K562 (cell line): Measurements from ENCODE around the gene HSPB1. TPM values are rescaled to one million over a fixed set of nuclear protein-coding genes. Genes with fewer than 3 reads are reported as not detected.
"Not testable (repeated sequence)": the region's sequence is repeated elsewhere in the genome, so short reads cannot be mapped to it uniquely, and the experiment has no call there.

ENCODE experiments used
- ATAC-seq: fragments of 200-7000 bp; cut with Tn5 transposase; 3 replicates; pipeline ENCODE4 v1.9.1; 2020; ENCODE audit warnings: moderate library complexity
- BruUV-seq: library from RNA; stranded (reverse); fragments of 400-500 nt; replicated peaks from 2 replicates; lab custom pipeline; 2021; lab: Mats Ljungman, UMichigan
- CTCF ChIA-PET: fragments of 300-600 bp; formaldehyde crosslinking; extraction: SDS; loops from one replicate; lab custom pipeline; 2021; ENCODE audit warnings: low intra/inter-chr PET ratio; lab: Yijun Ruan, JAX
- POLR2A ChIA-PET: fragments of 300-600, 350-650 bp; sonication (Branson Sonifier 250); formaldehyde crosslinking; extraction: SDS; loops from one replicate; lab custom pipeline; 2021; ENCODE audit warnings: antibody characterized with exemption, inconsistent platforms; lab: Yijun Ruan, JAX
- DNase-seq, 4 experiments: peaks; one replicate each; pipeline versions ENCODE4 v3.0.0 to v3.0.0-alpha.2; 2011 to 2018; ENCODE audit warnings: low spot score in 3 of 4, mixed read lengths in 3 of 4; ENCODE audit errors: extremely low read depth in 1 of 4
- FAIRE-seq: peaks from 2 replicates; lab custom pipeline; 2011; peaks lifted over from hg19 to GRCh38; lab: Jason Lieb, UNC
- H2AFZ ChIP-seq: 2 replicates; pipeline ENCODE4 v1.6.0; 2011; ENCODE audit warnings: low read depth, low read length, control low read depth, inconsistent platforms
- H3K27ac ChIP-seq: fragments of 200-600 bp; 3 replicates; pipeline ENCODE4 v1.8.0; 2011; ENCODE audit warnings: low read depth, mild to moderate bottlenecking, control low read depth, inconsistent platforms, low read length, moderate library complexity, mixed read lengths; ENCODE audit errors: extremely low read depth
- H3K27me3 ChIP-seq, 2 experiments: fragments of 300-600 bp in 1 of 2; 2 replicates in 1 of 2; 3 replicates in 1 of 2; pipeline versions ENCODE4 v1.6.0 to v1.8.0; 2011; ENCODE audit warnings: inconsistent platforms in 2 of 2, low read length in 2 of 2, mild to moderate bottlenecking in 1 of 2, mixed read lengths in 1 of 2, moderate library complexity in 1 of 2; ENCODE audit not compliant: control insufficient read depth in 2 of 2, insufficient read depth in 2 of 2
- H3K36me3 ChIP-seq: fragments of 300-600 bp; 3 replicates; pipeline ENCODE4 v1.8.0; 2011; ENCODE audit warnings: mild to moderate bottlenecking, low read length, inconsistent platforms; ENCODE audit not compliant: control insufficient read depth, insufficient read depth
- H3K4me1 ChIP-seq, 2 experiments: fragments of 200-600 bp in 1 of 2; replicated peaks in 1 of 2; 2 replicates in 1 of 2; 3 replicates in 1 of 2; pipeline versions ENCODE4 v1.5.1 to v1.8.0; 2011; ENCODE audit warnings: inconsistent platforms in 2 of 2, low read length in 2 of 2, mild to moderate bottlenecking in 1 of 2, mixed read lengths in 1 of 2, moderate library complexity in 1 of 2; ENCODE audit not compliant: control insufficient read depth in 2 of 2, insufficient read depth in 2 of 2
- H3K4me2 ChIP-seq: 2 replicates; pipeline ENCODE4 v1.6.1; 2011; ENCODE audit warnings: low read length, control low read depth, inconsistent platforms, mixed read lengths; ENCODE audit not compliant: insufficient read depth
- H3K4me3 ChIP-seq: fragments of 200-600 bp; sonication (generic), shearing (Covaris generic); 2 replicates; pipeline ENCODE4 v1.5.1; 2016; ENCODE audit warnings: control low read depth, inconsistent platforms
- H3K79me2 ChIP-seq: fragments of 200-600 bp; 3 replicates; pipeline ENCODE4 v1.8.0; 2011; ENCODE audit warnings: low read length, inconsistent platforms; ENCODE audit not compliant: control insufficient read depth, insufficient read depth
- H3K9ac ChIP-seq, 2 experiments: 2 replicates each; pipeline versions ENCODE4 v1.6.0 to v1.6.1; 2011; ENCODE audit warnings: low read depth in 2 of 2, low read length in 2 of 2, control low read depth in 1 of 2, inconsistent platforms in 1 of 2, mild to moderate bottlenecking in 1 of 2, mixed read lengths in 1 of 2; ENCODE audit not compliant: insufficient read depth in 1 of 2
- H3K9me1 ChIP-seq: one replicate; pipeline ENCODE4 v1.6.0; 2011; ENCODE audit warnings: inconsistent platforms, mild to moderate bottlenecking, low read length, moderate library complexity; ENCODE audit not compliant: control insufficient read depth, insufficient read depth
- H3K9me3 ChIP-seq: replicated peaks from 2 replicates; pipeline ENCODE4 v1.5.1; 2011; ENCODE audit warnings: low read depth, low read length, inconsistent platforms; ENCODE audit not compliant: control insufficient read depth, insufficient read depth
- H4K20me1 ChIP-seq: replicated peaks from 2 replicates; pipeline ENCODE4 v1.6.1; 2011; ENCODE audit warnings: low read length, inconsistent platforms, mixed read lengths; ENCODE audit not compliant: control insufficient read depth, insufficient read depth
- ARHGAP35 ChIP-seq: fragments of 450-650 bp; IDR thresholded peaks from 2 replicates; pipeline ENCODE4 v1.6.1; 2018; ENCODE audit not compliant: partially characterized antibody
- MCM5 ChIP-seq: fragments of 450-650 bp; IDR thresholded peaks from 2 replicates; pipeline ENCODE4 v1.6.1; 2016; ENCODE audit warnings: low read depth
- ZNF121 ChIP-seq: sonication (generic); formaldehyde crosslinking; conservative IDR thresholded peaks from 2 replicates; pipeline ENCODE4 v1.8.0; 2022; ENCODE audit warnings: missing genetic modification reagents
- WGBS: fragments of 100-300 bp; shearing (Covaris generic); methylation state at CpG from one replicate; pipeline ENCODE4 v1.1.6; 2016; ENCODE audit warnings: low coverage, mixed read lengths; ENCODE audit not compliant: insufficient coverage; ENCODE audit errors: missing lambda C conversion rate; 5-methylcytosine and 5-hydroxymethylcytosine counted together
- in situ Hi-C: fragments of 300-500 bp; cut with MboI; formaldehyde crosslinking; loops from 4 replicates; pipeline ENCODE4 v1.15.0; 2018; ENCODE audit warnings: inconsistent platforms, mixed read lengths
- intact Hi-C: fragments of 100-400 bp; cut with micrococcal nuclease; formaldehyde crosslinking; loops from 2 replicates; pipeline ENCODE4 v1.14.2; 2022
- polyA plus RNA-seq, 8 experiments: library from polyadenylated mRNA; depleted of rRNA in 4 of 8; stranded (reverse) in 5 of 8; unstranded in 3 of 8; fragments of >200 nt; fragmentation: Nextera tagmentation in 2 of 8; fragmentation: Illumina TruSeq in 1 of 8; extraction: Ambion mirVana in 2 of 8; extraction: Trizol in 1 of 8; gene quantifications; 2 replicates each; pipeline versions ENCODE4 v1.2.1 to v1.2.3, GENCODE V29; 2011 to 2014; ENCODE audit warnings: inconsistent platforms in 1 of 8, missing spikeins in 1 of 8
- total RNA-seq, 7 experiments: library from RNA; depleted of rRNA in 6 of 7; stranded (reverse); fragments of >200 nt in 6 of 7; fragmentation: Illumina TruSeq in 2 of 7; extraction: Trizol in 2 of 7; gene quantifications; 2 replicates each; pipeline versions ENCODE4 v1.2.1 to v1.2.3, GENCODE V29; 2011 to 2021; ENCODE audit warnings: low replicate concordance in 1 of 7

HSPB1 gene
- total and polyA plus RNA-seq, 9 of the 15 experiments (the other 6 are each of a cell fraction or from before 2014, with no cell fraction given) = 27.1 to 522 (median 138) TPM

GRCh38 chr7:76271384-76271783 is 31.1 kb upstream of the HSPB1 start:
- H2AFZ ChIP-seq, CTCF ChIA-PET, intact Hi-C loops, H3K4me3 ChIP-seq, BruUV-seq: not testable (repeated sequence)
- peaks cover 36 to 62% of the 10 kb centered on the region in 2 experiments; a peak in 4 of 5 replicates for H3K27me3 ChIP-seq
- POLR2A ChIA-PET = interaction anchor here (0.6 to 1.3 kb wide), 2 partner anchors 14 to 23 kb away, joined by 4 read pairs; no protein-coding TSS in a partner anchor
- peak; percentile 70 for TF ChIP-seq ZNF121 (CRISPR knock-in tag)
- TF ChIP-seq, all 486 proteins: peak for 1; not testable (repeated sequence) for 485
- H3K79me2 ChIP-seq, H3K9ac ChIP-seq, H3K4me2 ChIP-seq, DNase-seq, H3K36me3 ChIP-seq, ATAC-seq, in situ Hi-C loops, H3K9me1 ChIP-seq, FAIRE-seq, H3K9me3 ChIP-seq, H3K27ac ChIP-seq, H4K20me1 ChIP-seq: not testable (repeated sequence)
- H3K4me1 ChIP-seq = peaks cover 0 to 15% of the 10 kb centered on the region in 2 experiments; a peak in 4 of 5 replicates
- 8% methylated on average over 2 of the region's 2 CpGs for WGBS

- Histone ChIP-seq H2AFZ (no peak overlapping the region), H3K4me2 (no peak overlapping the region)
- no peak for TF ChIP-seq MCM5
- TF ChIP-seq ZNF121 (CRISPR knock-in tag) = peak; percentile 60
- no peak for TF ChIP-seq ARHGAP35
- TF ChIP-seq, all 486 proteins: peak for 1
- no TSS peak for BruUV-seq
- Histone ChIP-seq H3K9me1 (no peaks in the 10 kb centered on the region), H3K4me3 (no peak overlapping the region), H3K9ac (no peak overlapping the region), H3K27ac (no peak overlapping the region), H3K79me2 (no peaks in the 10 kb centered on the region), H3K36me3 (no peaks in the 10 kb centered on the region), H3K27me3 (peaks cover 40 to 64% of the 10 kb centered on the region in 2 experiments; a peak in 4 of 5 replicates), H3K9me3 (no peaks in the 10 kb centered on the region), H4K20me1 (peaks cover 5% of the 10 kb centered on the region), H3K4me1 (peaks cover 0 to 10% of the 10 kb centered on the region in 2 experiments; a peak in 4 of 5 replicates)
- DNase-seq = no peak
- in situ Hi-C loops (no loop called here), intact Hi-C loops (no loop called here)
- ATAC-seq = no peak
- CTCF ChIA-PET = no interaction called here
- FAIRE-seq = no peak
- POLR2A ChIA-PET = interaction anchor here (0.6 kb wide), 1 partner anchor 22 kb away, joined by 4 read pairs; no protein-coding TSS in a partner anchor
- 2% methylated on average over 6 of the region's 6 CpGs for WGBS
Observed at GRCh38 chr7:76272142-76272541, 30.3 kb upstream of the HSPB1 start.
